A673 (cell line): ENCODE results near the gene ERI3. TPM values are rescaled to one million over a fixed set of nuclear protein-coding genes. Genes with fewer than 3 reads are reported as not detected.

Experiments
- BruUV-seq: library from RNA; stranded (reverse); fragments of 400-500 nt; replicated peaks from 2 replicates; lab custom pipeline; 2021; lab: Mats Ljungman, UMichigan
- CTCF ChIA-PET: fragments of 300-600 bp; sonication (Branson Sonifier 250); formaldehyde crosslinking; loops from one replicate; lab custom pipeline; 2022; ENCODE audit warnings: antibody characterized with exemption; lab: Charles Lee
- POLR2A ChIA-PET: fragments of 300-600 bp; sonication (Branson Sonifier 250); formaldehyde crosslinking; loops from one replicate; lab custom pipeline; 2022; ENCODE audit warnings: antibody characterized with exemption; ENCODE audit not compliant: low non-redundant PET; lab: Charles Lee
- DNase-seq: peaks from one replicate; pipeline ENCODE4 v3.0.0-alpha.2; 2015; ENCODE audit warnings: low spot score
- H3K27ac ChIP-seq: fragments of 200-600 bp; sonication (generic); 2 replicates; pipeline ENCODE4 v1.5.1; 2016; ENCODE audit warnings: mixed run types, low read depth, mild to moderate bottlenecking, mixed read lengths, antibody characterized with exemption, low read length; ENCODE audit not compliant: poor library complexity, severe bottlenecking
- H3K27me3 ChIP-seq: fragments of 200-600 bp; sonication (generic); replicated peaks from 2 replicates; pipeline ENCODE4 v1.6.1; 2017; ENCODE audit warnings: mixed run types, low read depth, mild to moderate bottlenecking, mixed read lengths, antibody characterized with exemption, low read length; ENCODE audit not compliant: insufficient read depth, poor library complexity
- H3K36me3 ChIP-seq: fragments of 200-600 bp; sonication (generic); 2 replicates; pipeline ENCODE4 v1.6.1; 2016; ENCODE audit warnings: mixed run types, mild to moderate bottlenecking, mixed read lengths, antibody characterized with exemption, low read length; ENCODE audit not compliant: insufficient read depth, poor library complexity, severe bottlenecking
- H3K4me1 ChIP-seq: fragments of 200-600 bp; sonication (generic); 2 replicates; pipeline ENCODE4 v1.6.1; 2017; ENCODE audit warnings: mixed run types, mild to moderate bottlenecking, mixed read lengths, antibody characterized with exemption, low read length; ENCODE audit not compliant: insufficient read depth, poor library complexity, severe bottlenecking
- H3K4me3 ChIP-seq: fragments of 200-600 bp; sonication (generic); 2 replicates; pipeline ENCODE4 v1.5.1; 2016; ENCODE audit warnings: low read depth, mixed run types, mild to moderate bottlenecking, mixed read lengths, low read length; ENCODE audit not compliant: poor library complexity, severe bottlenecking
- H3K9me3 ChIP-seq: fragments of 200-600 bp; sonication (generic); 2 replicates; pipeline ENCODE4 v1.6.1; 2016; ENCODE audit warnings: mixed run types, low read depth, mild to moderate bottlenecking, mixed read lengths, antibody characterized with exemption, low read length; ENCODE audit not compliant: poor library complexity, severe bottlenecking
- EZH2 ChIP-seq: fragments of 200-600 bp; sonication (generic); IDR thresholded peaks from 2 replicates; pipeline ENCODE4 v1.6.1; 2017; ENCODE audit warnings: borderline replicate concordance, low read depth, mild to moderate bottlenecking, mixed read lengths, antibody characterized with exemption, low read length; ENCODE audit not compliant: poor library complexity, severe bottlenecking
- intact Hi-C: fragments of 100-400 bp; cut with micrococcal nuclease; formaldehyde crosslinking; loops from one replicate; pipeline ENCODE4 v1.10.0; 2022; ENCODE audit not compliant: unreplicated experiment
- total RNA-seq: library from RNA; stranded (reverse); gene quantifications from 2 replicates; pipeline ENCODE4 v1.2.3, GENCODE V29; 2021
- TF ChIP-seq, protein P1 (sequence below): fragments of 300-800, 200-600 bp; sonication (generic); conservative IDR thresholded peaks from 2 replicates; pipeline ENCODE4 v1.5.1; 2017; ENCODE audit warnings: low read depth, mild to moderate bottlenecking, antibody characterized with exemption, low read length, moderate library complexity, mixed read lengths

ERI3 gene
- total RNA-seq, 1 experiment from 2014 or later: 97.9 TPM

DNA sequence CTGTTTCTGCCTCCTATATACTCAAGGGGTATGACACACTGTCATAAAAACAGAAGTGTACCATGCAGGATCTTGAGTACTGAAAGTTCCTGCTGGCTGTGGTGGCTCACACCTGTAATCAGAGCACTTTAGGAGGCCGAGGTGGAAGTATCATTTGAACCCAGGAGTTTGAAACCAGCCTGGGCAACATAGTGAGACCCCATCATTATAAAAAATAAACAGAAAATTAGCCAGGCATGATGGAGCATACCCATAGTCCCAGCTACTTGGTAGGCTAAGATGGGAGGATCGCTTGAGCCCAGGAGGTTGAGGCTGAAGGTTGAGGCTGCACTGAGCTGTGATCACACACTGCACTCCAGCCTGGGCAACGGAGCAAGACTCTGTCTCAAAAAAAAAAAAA lies 20.1 kb downstream of the ERI3 start:
- Histone ChIP-seq H3K4me1 (no peaks in the 10 kb centered on the region), H3K36me3 (peaks cover 36% of the 10 kb centered on the region), H3K9me3 (no peaks in the 10 kb centered on the region), H3K4me3 (no peak overlapping the region), H3K27me3 (no peaks in the 10 kb centered on the region), H3K27ac (no peak overlapping the region)
- ChIA-PET CTCF (no interaction called here), POLR2A (no interaction called here)
- no TSS peak for BruUV-seq
- intact Hi-C loops: no loop called here
- DNase-seq: no peak
- TF ChIP-seq, protein P1, sequence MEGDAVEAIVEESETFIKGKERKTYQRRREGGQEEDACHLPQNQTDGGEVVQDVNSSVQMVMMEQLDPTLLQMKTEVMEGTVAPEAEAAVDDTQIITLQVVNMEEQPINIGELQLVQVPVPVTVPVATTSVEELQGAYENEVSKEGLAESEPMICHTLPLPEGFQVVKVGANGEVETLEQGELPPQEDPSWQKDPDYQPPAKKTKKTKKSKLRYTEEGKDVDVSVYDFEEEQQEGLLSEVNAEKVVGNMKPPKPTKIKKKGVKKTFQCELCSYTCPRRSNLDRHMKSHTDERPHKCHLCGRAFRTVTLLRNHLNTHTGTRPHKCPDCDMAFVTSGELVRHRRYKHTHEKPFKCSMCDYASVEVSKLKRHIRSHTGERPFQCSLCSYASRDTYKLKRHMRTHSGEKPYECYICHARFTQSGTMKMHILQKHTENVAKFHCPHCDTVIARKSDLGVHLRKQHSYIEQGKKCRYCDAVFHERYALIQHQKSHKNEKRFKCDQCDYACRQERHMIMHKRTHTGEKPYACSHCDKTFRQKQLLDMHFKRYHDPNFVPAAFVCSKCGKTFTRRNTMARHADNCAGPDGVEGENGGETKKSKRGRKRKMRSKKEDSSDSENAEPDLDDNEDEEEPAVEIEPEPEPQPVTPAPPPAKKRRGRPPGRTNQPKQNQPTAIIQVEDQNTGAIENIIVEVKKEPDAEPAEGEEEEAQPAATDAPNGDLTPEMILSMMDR: no peak
- no peak for TF ChIP-seq EZH2

DNA sequence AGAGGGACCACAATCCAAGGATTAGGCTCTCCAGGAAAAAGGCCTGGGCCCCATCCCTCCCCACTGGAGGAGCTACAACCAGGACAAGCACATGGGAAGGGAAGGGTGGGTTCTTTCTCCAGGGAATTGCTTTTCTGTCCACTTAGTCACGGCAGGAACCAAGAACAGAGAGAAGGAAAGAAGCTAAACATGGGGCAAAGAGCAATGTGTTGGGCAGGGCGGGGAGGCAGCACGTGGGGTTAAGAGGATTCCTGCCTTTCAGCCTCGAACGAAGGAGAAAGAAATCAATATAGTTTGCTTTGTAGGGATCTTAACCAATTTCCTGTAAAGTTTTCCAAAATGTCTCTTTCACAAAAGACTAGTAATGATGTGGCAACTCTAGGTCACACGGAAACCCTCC lies 21.7 kb downstream of the ERI3 start:
- intact Hi-C loops: no loop called here
- POLR2A ChIA-PET: no interaction called here
- peaks cover 23% of the 10 kb centered on the region for H3K36me3 ChIP-seq

DNA sequence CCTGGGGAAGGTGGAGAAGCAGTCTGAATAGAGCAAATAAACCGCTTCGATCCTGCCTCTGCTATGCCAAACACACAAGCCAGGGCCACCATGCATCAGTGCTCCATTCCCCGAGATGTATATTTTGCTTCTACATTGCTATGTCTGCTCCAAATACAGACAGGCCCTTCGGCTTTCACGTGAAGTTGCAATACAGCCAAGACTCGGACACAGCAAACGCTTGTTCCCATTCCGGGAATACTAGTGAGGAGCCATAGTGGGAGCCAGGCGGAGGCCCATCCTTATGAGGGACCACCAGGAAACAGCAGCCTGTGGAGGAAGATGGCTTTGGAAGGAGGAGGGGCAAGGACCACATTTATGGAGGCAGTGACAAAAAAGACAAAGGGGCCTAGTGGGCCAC lies 22.6 kb downstream of the ERI3 start:
- no TSS peak for BruUV-seq
- peaks cover 11% of the 10 kb centered on the region for H3K4me1 ChIP-seq
- no peak overlapping the region for H3K27ac ChIP-seq
- ChIA-PET POLR2A (no interaction called here), CTCF (no interaction called here)
- H3K9me3 ChIP-seq: no peaks in the 10 kb centered on the region
- H3K36me3 ChIP-seq: peaks cover 15% of the 10 kb centered on the region
- H3K27me3 ChIP-seq: no peaks in the 10 kb centered on the region
- intact Hi-C loops: no loop called here
- no peak for TF ChIP-seq EZH2
- TF ChIP-seq, protein P1: no peak
- no peak for DNase-seq
- H3K4me3 ChIP-seq: no peak overlapping the region

More for the DNA sequence above, 21.7 kb downstream of the ERI3 start:
- no peaks in the 10 kb centered on the region for H3K27me3 ChIP-seq
- peaks cover 3% of the 10 kb centered on the region for H3K4me1 ChIP-seq
- CTCF ChIA-PET: no interaction called here
- BruUV-seq: no TSS peak
- H3K4me3 ChIP-seq: no peak overlapping the region
- no peaks in the 10 kb centered on the region for H3K9me3 ChIP-seq
- no peak overlapping the region for H3K27ac ChIP-seq
- TF ChIP-seq, protein P1: no peak
- no peak for TF ChIP-seq EZH2
- no peak for DNase-seq
